HG03095 (cell line): ENCODE measurements around the gene PAQR6.

Experiments used
- ATAC-seq: cut with Tn5 transposase; IDR thresholded peaks from one replicate; pipeline ENCODE4 v1.9.1; 2021; ENCODE audit warnings: moderate library complexity; ENCODE audit not compliant: unreplicated experiment

The PAQR6 gene

DNA sequence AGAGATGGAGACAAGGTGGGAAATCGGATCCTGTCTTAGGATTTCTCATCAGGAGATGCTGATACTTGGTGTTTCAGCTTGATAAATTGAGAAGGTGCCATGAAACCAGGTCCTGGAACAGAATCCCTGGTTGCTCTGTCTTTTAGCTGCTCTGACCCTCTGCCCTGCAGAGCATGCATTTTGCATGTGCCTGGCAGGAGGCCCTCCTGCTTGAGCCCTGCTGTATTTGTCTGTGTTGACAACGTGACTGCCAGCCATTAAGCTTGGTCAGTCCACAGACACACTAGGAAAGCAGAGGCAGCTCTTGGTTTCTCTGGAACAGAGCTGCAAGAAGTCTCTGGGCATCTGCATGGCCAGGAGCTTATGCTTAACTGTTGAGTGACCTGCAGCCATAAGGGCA, 51.4 kb downstream of the PAQR6 start:
- ATAC-seq = no peak

DNA sequence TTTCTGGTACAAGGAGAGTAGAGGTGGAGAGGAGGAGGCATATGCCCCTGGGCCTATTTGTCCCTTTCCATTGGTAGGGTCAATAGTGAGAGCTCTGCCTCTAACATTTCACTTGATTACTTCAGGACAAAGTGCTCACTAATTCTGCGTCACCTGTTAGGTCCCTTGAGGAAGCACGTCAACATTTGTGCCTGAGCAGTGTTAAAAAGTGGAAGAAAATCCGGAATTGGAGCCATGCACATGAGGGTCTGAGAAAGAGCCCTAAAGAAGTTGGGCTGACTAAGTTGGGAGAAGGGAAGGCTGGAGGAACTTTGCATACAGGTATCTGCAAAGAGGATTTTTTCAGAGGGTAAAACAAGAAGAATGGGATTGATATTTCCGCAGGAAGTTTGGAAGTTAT, 52.0 kb downstream of the PAQR6 start:
- no peak for ATAC-seq

DNA sequence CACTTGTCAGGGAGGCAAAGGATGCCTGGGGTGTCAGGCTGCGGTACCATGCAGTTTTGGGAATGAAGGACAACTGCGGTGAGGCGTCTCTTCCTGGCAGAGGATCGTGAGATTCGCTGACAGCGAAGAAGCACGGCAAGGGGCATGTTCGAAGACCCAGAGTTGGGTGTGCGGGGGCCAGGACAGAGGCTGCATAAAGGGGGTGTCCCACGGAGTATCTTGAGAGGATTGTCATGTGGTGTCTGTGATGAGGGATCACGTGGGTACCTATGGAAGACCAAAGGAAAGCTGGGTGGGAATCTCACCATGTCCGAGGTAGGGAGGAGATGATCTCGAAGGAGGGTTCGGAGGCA, 53.6 kb downstream of the PAQR6 start:
- peak; percentile 3 for ATAC-seq

DNA sequence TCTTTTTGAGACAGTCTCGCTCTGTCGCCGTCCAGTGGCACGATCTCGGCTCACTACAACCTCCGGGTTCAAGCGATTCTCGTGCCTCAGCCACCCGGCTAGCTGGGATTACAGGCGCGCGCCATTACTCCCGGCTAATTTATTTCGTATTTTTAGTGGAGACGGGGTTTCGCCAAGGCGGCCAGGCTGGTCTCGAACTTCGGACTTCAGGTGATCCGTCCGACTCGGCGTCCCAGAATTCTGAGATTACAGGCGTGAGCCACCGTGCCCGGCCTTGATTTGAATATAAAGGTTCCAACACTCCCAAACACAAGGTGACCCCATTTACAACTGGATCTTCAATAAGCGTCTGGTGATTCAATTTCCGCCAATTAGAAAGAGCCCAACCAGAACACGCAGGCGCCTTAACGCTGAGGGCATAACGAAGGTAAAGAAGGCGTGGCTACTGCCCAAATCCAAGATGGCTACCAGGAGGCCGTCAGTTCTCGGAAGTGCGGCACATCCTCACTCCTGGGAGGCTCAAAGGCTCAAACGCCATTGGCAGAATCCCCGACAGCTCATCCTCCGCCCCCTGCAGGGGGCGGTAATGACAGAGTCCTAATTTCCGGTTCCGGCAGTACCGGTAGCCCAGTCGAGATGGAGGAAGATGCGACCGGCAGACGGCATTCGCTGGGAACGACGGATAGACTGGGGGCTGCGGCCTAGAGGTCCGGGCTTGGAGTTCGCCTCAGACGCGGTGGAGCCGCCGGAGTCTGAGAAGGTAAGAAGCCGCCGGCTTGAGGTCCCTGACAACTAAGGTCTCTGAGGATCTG, 54.2 kb downstream of the PAQR6 start, which contains the start of gene SLC25A44:
Gene SLC25A44, plus strand, starts transcription at position 617 of the 812 bp plus-strand sequence. CDS start 5,744 bp downstream, outside the sequence.
- peak; percentile 86 for ATAC-seq
